BE2C (cell line): Measurements from ENCODE around the gene HDAC5.

Source experiments
- DNase-seq: peaks from one replicate; pipeline ENCODE4 v3.0.0-alpha.2; 2020
- H3K27me3 ChIP-seq: fragments of 250-450 bp; sonication (Bioruptor Pico); 2 replicates; pipeline ENCODE4 v1.5.1; 2020; ENCODE audit warnings: mild to moderate bottlenecking
- H3K36me3 ChIP-seq: fragments of 250-450 bp; sonication (Bioruptor Pico); 2 replicates; pipeline ENCODE4 v1.5.1; 2020; ENCODE audit warnings: mild to moderate bottlenecking
- H3K4me1 ChIP-seq: fragments of 250-450 bp; sonication (Bioruptor Pico); 2 replicates; pipeline ENCODE4 v1.5.1; 2020
- H3K4me3 ChIP-seq: 2 replicates; pipeline ENCODE4 v1.5.1; 2011; ENCODE audit warnings: low read depth, low read length
- H3K9me3 ChIP-seq: fragments of 250-450 bp; sonication (Bioruptor Pico); 2 replicates; pipeline ENCODE4 v1.5.1; 2020
- CTCF ChIP-seq: IDR thresholded peaks from 2 replicates; pipeline ENCODE4 v1.5.1; 2012; ENCODE audit warnings: mild to moderate bottlenecking, low read depth, low read length

The HDAC5 gene

GRCh38 chr17:44092051-44092450 is 31.4 kb downstream of the HDAC5 start:
- Histone ChIP-seq H3K36me3 (peaks cover 34% of the 10 kb centered on the region), H3K4me3 (no peak overlapping the region)
- TF ChIP-seq CTCF: no peak

GRCh38 chr17:44091200-44091997 is 32.0 kb downstream of the HDAC5 start:
- Histone ChIP-seq H3K36me3 (peaks cover 34% of the 10 kb centered on the region), H3K4me3 (no peak overlapping the region), H3K27me3 (no peaks in the 10 kb centered on the region), H3K4me1 (peaks cover 20% of the 10 kb centered on the region), H3K9me3 (no peaks in the 10 kb centered on the region)
- no peak for TF ChIP-seq CTCF
- DNase-seq: no peak

More at GRCh38 chr17:44092051-44092450, 31.4 kb downstream of the HDAC5 start:
- Histone ChIP-seq H3K4me1 (peaks cover 17% of the 10 kb centered on the region), H3K9me3 (no peaks in the 10 kb centered on the region), H3K27me3 (no peaks in the 10 kb centered on the region)
- no peak for DNase-seq

- DNase-seq: no peak
- peaks cover 10% of the 10 kb centered on the region for H3K4me1 ChIP-seq
- no peak overlapping the region for H3K4me3 ChIP-seq
- no peak for TF ChIP-seq CTCF
- peaks cover 33% of the 10 kb centered on the region for H3K36me3 ChIP-seq
- H3K27me3 ChIP-seq: no peaks in the 10 kb centered on the region
- H3K9me3 ChIP-seq: no peaks in the 10 kb centered on the region
These were observed 35.2 kb downstream of the HDAC5 start for GRCh38 chr17:44088254-44088653.

- DNase-seq: no peak
- Histone ChIP-seq H3K4me1 (peaks cover 10% of the 10 kb centered on the region), H3K27me3 (no peaks in the 10 kb centered on the region), H3K4me3 (no peak overlapping the region), H3K9me3 (no peaks in the 10 kb centered on the region), H3K36me3 (peaks cover 32% of the 10 kb centered on the region)
- TF ChIP-seq CTCF: no peak
These were observed 36.1 kb downstream of the HDAC5 start for GRCh38 chr17:44087319-44087718.

GRCh38 chr17:44086364-44087311 is 36.8 kb downstream of the HDAC5 start:
- Histone ChIP-seq H3K4me3 (no peak overlapping the region), H3K9me3 (no peaks in the 10 kb centered on the region), H3K4me1 (peaks cover 10% of the 10 kb centered on the region), H3K27me3 (no peaks in the 10 kb centered on the region), H3K36me3 (peaks cover 32% of the 10 kb centered on the region)
- TF ChIP-seq CTCF: no peak
- DNase-seq: peak; percentile 74
